ENCODE results near the gene U2AF1L4. TPM values are rescaled to one million over a fixed set of nuclear protein-coding genes. Genes with fewer than 3 reads are reported as not detected.

Gene U2AF1L4
- total and polyA plus RNA-seq, 2 donors (not counting 3 experiments of a cell fraction or from before 2014, with no cell fraction given) = 5.6 to 13.5 TPM

GRCh38 chr19:35775046-35775297 is 29.8 kb upstream of the U2AF1L4 start:
- Histone ChIP-seq H2AFZ (ENCODE audit: low read depth, low read length) (peak overlapping the region; percentile 48), H3K4me2 (ENCODE audit: insufficient read depth, low read length) (peak overlapping the region; percentile 72), H3K36me3 (ENCODE audit: control insufficient read depth in 2 of 2, extremely low read depth in 1 of 2, insufficient read depth in 2 of 2, low read length in 2 of 2) (peaks cover 0 to 2% of the 10 kb centered on the region in 2 experiments), H3K27me3 (ENCODE audit: control insufficient read depth in 2 of 2, insufficient read depth in 2 of 2, low read length in 2 of 2) (no peaks in the 10 kb centered on the region), H3K9me3 (replicated peaks; ENCODE audit: control insufficient read depth, insufficient read depth, low read length) (no peaks in the 10 kb centered on the region), H3K4me1 (ENCODE audit: control insufficient read depth, extremely low read depth, insufficient read depth, low read length) (peaks cover 4% of the 10 kb centered on the region), H3K79me2 (ENCODE audit: control insufficient read depth, insufficient read depth, low read length) (no peaks in the 10 kb centered on the region), H3K9ac (replicated peaks; ENCODE audit: extremely low read depth, insufficient read depth, low read length) (no peak overlapping the region), H3K27ac (ENCODE audit: insufficient read depth, low read depth, low read length) (no peak overlapping the region), H3K9me1 (replicated peaks; ENCODE audit: control insufficient read depth, extremely low read depth, insufficient read depth, low read length) (no peaks in the 10 kb centered on the region), H3K4me3 (replicated peaks in 1 of 3; ENCODE audit: insufficient read depth in 1 of 3, low read depth in 1 of 3, low read length in 3 of 3) (peak overlapping the region in 1 of 3 experiments; percentile 63), H4K20me1 (replicated peaks; ENCODE audit: control insufficient read depth, extremely low read depth, insufficient read depth, low read length) (no peaks in the 10 kb centered on the region)
- ChIA-PET POLR2A (no interaction called here), CTCF (no interaction called here)
- dilution Hi-C loops (cut with MboI; ENCODE audit: extremely low pct_ligation_motif_present, low sequenced_read_pairs) = no loop called here
- no peak for FAIRE-seq
- no peak for TF ChIP-seq MYC (IDR thresholded peaks at IDR 0.05; ENCODE audit: low read depth, low read length)
- TF ChIP-seq POLR2AphosphoS5 (IDR thresholded peaks at IDR 0.05; ENCODE audit: insufficient read depth, low read depth, low read length) = no peak
- no peak for TF ChIP-seq FOS (IDR thresholded peaks at IDR 0.05; ENCODE audit: borderline replicate concordance, insufficient read depth, low read length)
- TF ChIP-seq POLR2A (IDR thresholded peaks at IDR 0.05; ENCODE audit: low read depth, low read length) = no peak
- no peak for TF ChIP-seq MAX (IDR thresholded peaks at IDR 0.05; ENCODE audit: insufficient read depth, insufficient read length)
- no peak for TF ChIP-seq CTCF (IDR thresholded peaks at IDR 0.05; ENCODE audit: extremely low read depth in 1 of 2, insufficient read depth in 1 of 2, low read depth in 1 of 2, low read length in 2 of 2)
- no peak for TF ChIP-seq GATA2 (IDR thresholded peaks at IDR 0.05; ENCODE audit: insufficient read depth, insufficient read length, low read depth, low read length)
- TF ChIP-seq JUN (IDR thresholded peaks at IDR 0.05; ENCODE audit: borderline replicate concordance, insufficient read depth, insufficient read length, low read depth) = no peak
- no peak for TF ChIP-seq EZH2 (IDR thresholded peaks at IDR 0.05; ENCODE audit: borderline replicate concordance, low read depth, low read length, severe bottlenecking)
- no peak for DNase-seq (ENCODE audit: low read depth, low spot score)
- BruUV-seq (replicated peaks) = no TSS peak
- intact Hi-C loops (cut with micrococcal nuclease) = loop anchor here (1.0 kb wide), 2 partner anchors 17 to 156 kb away; partner anchors contain the start of gene PROSER3
